GM12878 (cell line): Measurements from ENCODE around the gene BCAP29. TPM values are rescaled to one million over a fixed set of nuclear protein-coding genes. Genes with fewer than 3 reads are reported as not detected.

Experiments used
- ATAC-seq: fragments of 200-7000 bp; cut with Tn5 transposase; 3 replicates; pipeline ENCODE4 v1.9.1; 2020; ENCODE audit warnings: mild to moderate bottlenecking, moderate library complexity
- BruUV-seq: library from RNA; stranded (reverse); fragments of 400-500 nt; replicated peaks from 2 replicates; lab custom pipeline; 2021; lab: Mats Ljungman, UMichigan
- CTCF ChIA-PET: fragments of 300-600 bp; sonication (Branson Sonifier 250); formaldehyde crosslinking; extraction: SDS; loops from one replicate; lab custom pipeline; 2021; ENCODE audit warnings: inconsistent platforms; lab: Yijun Ruan, JAX
- POLR2A ChIA-PET: fragments of 350-600 bp; formaldehyde crosslinking; extraction: SDS; loops from one replicate; lab custom pipeline; 2021; ENCODE audit warnings: inconsistent platforms; lab: Charles Lee
- RAD21 ChIA-PET: fragments of 300-600 bp; sonication (Branson Sonifier 250); formaldehyde crosslinking; loops from one replicate; lab custom pipeline; 2023; ENCODE audit warnings: antibody characterized with exemption; ENCODE audit not compliant: unreplicated experiment; lab: Charles Lee
- SMC1A ChIA-PET: fragments of 300-600 bp; sonication (Branson Sonifier 250); formaldehyde crosslinking; loops from one replicate; lab custom pipeline; 2023; ENCODE audit not compliant: unreplicated experiment, uncharacterized antibody; lab: Charles Lee
- DNase-seq: peaks from one replicate; pipeline ENCODE4 v3.0.0-alpha.2; 2011; ENCODE audit warnings: low read depth, low spot score
- FAIRE-seq: peaks from 3 replicates; lab custom pipeline; 2011; peaks lifted over from hg19 to GRCh38; lab: Jason Lieb, UNC
- H2AFZ ChIP-seq: 2 replicates; pipeline ENCODE4 v1.6.0; 2011; ENCODE audit warnings: low read depth, low read length, control low read depth; ENCODE audit not compliant: control insufficient read depth
- H3K27ac ChIP-seq: 2 replicates; pipeline ENCODE4 v1.5.1; 2011; ENCODE audit warnings: control low read depth; ENCODE audit not compliant: control insufficient read depth, insufficient read depth
- H3K27me3 ChIP-seq, 2 experiments: replicated peaks in 1 of 2; 2 replicates each; pipeline versions ENCODE4 v1.6.0 to v1.6.1; 2011; ENCODE audit warnings: low read length in 1 of 2; ENCODE audit not compliant: control insufficient read depth in 2 of 2, insufficient read depth in 2 of 2
- H3K36me3 ChIP-seq, 2 experiments: 2 replicates each; pipeline ENCODE4 v1.5.1; 2011; ENCODE audit warnings: low read length in 1 of 2; ENCODE audit not compliant: control insufficient read depth in 2 of 2, insufficient read depth in 2 of 2
- H3K4me1 ChIP-seq: 2 replicates; pipeline ENCODE4 v1.6.1; 2011; ENCODE audit warnings: mild to moderate bottlenecking, low read length, moderate library complexity, mixed read lengths; ENCODE audit not compliant: control insufficient read depth, insufficient read depth
- H3K4me2 ChIP-seq: 2 replicates; pipeline ENCODE4 v1.6.0; 2011; ENCODE audit warnings: control low read depth; ENCODE audit not compliant: control insufficient read depth, insufficient read depth
- H3K4me3 ChIP-seq: fragments of 200-600 bp; sonication (generic); 2 replicates; pipeline ENCODE4 v1.5.1; 2016
- H3K79me2 ChIP-seq: 2 replicates; pipeline ENCODE4 v1.6.0; 2011; ENCODE audit warnings: low read length; ENCODE audit not compliant: control insufficient read depth, insufficient read depth
- H3K9ac ChIP-seq: 2 replicates; pipeline ENCODE4 v1.8.0; 2011; ENCODE audit warnings: low read length, control low read depth, mixed read lengths; ENCODE audit not compliant: control insufficient read depth, insufficient read depth
- H3K9me3 ChIP-seq: replicated peaks from 3 replicates; pipeline ENCODE4 v1.5.1; 2011; ENCODE audit warnings: mild to moderate bottlenecking, low read length; ENCODE audit not compliant: control insufficient read depth, insufficient read depth
- H4K20me1 ChIP-seq: 2 replicates; pipeline ENCODE4 v1.6.0; 2011; ENCODE audit not compliant: control insufficient read depth, insufficient read depth
- BACH1 ChIP-seq: fragments of 450-650 bp; IDR thresholded peaks from 2 replicates; pipeline ENCODE4 v1.6.1; 2017; ENCODE audit warnings: mild to moderate bottlenecking, borderline replicate concordance
- CBX3 ChIP-seq: fragments of 200-600 bp; sonication (generic); IDR thresholded peaks from 2 replicates; pipeline ENCODE4 v1.6.1; 2016; ENCODE audit warnings: low read depth, borderline replicate concordance
- EP300 ChIP-seq, 2 experiments: fragments of 150-350 bp in 1 of 2; IDR thresholded peaks; 2 replicates each; pipeline ENCODE4 v1.6.1; 2011 to 2012; ENCODE audit warnings: low read depth in 2 of 2, low read length in 2 of 2, borderline replicate concordance in 1 of 2, improper control_type of control experiment in 1 of 2, inconsistent platforms in 1 of 2; ENCODE audit not compliant: control insufficient read depth in 1 of 2
- MEF2B ChIP-seq: fragments of 450-650 bp; IDR thresholded peaks from 2 replicates; pipeline ENCODE4 v1.6.1; 2018; ENCODE audit warnings: mild to moderate bottlenecking, moderate library complexity; ENCODE audit not compliant: partially characterized antibody, poor library complexity, severe bottlenecking
- RELA ChIP-seq: fragments of 450-650 bp; IDR thresholded peaks from 2 replicates; pipeline ENCODE4 v1.8.0; 2014; ENCODE audit warnings: borderline replicate concordance; ENCODE audit not compliant: partially characterized antibody
- RUNX3 ChIP-seq: IDR thresholded peaks from 2 replicates; pipeline ENCODE4 v1.6.1; 2012; ENCODE audit warnings: low read length, inconsistent platforms
- SMAD5 ChIP-seq: IDR thresholded peaks from 2 replicates; pipeline ENCODE4 v1.6.1; 2016; ENCODE audit warnings: antibody characterized with exemption, low read depth
- SUZ12 ChIP-seq: fragments of 200-600 bp; sonication (generic); IDR thresholded peaks from one replicate; pipeline ENCODE4 v1.6.1; 2018; ENCODE audit warnings: antibody characterized with exemption, mild to moderate bottlenecking; ENCODE audit not compliant: unreplicated experiment
- TCF3 ChIP-seq: IDR thresholded peaks from 2 replicates; pipeline ENCODE4 v1.6.1; 2012; ENCODE audit warnings: low read depth, mild to moderate bottlenecking, low read length, borderline replicate concordance; ENCODE audit not compliant: insufficient read depth
- ZBTB11 ChIP-seq: fragments of 450-650 bp; formaldehyde crosslinking; IDR thresholded peaks from 2 replicates; pipeline ENCODE4 v1.5.0; 2022; ENCODE audit warnings: mild to moderate bottlenecking, missing genetic modification characterization
- ZNF217 ChIP-seq: fragments of 450-650 bp; IDR thresholded peaks from 2 replicates; pipeline ENCODE4 v1.6.1; 2017; ENCODE audit warnings: antibody characterized with exemption, mild to moderate bottlenecking
- WGBS: methylation state at CpG from one replicate; pipeline ENCODE4 v1.1.6; 2016; ENCODE audit warnings: low lambda C conversion rate; ENCODE audit not compliant: insufficient replicate concordance, insufficient coverage; ENCODE audit errors: missing lambda C conversion rate; 5-methylcytosine and 5-hydroxymethylcytosine counted together
- in situ Hi-C: fragments of 300-500 bp; cut with MboI; formaldehyde crosslinking; loops from 9 replicates; pipeline ENCODE4 v1.14.3; 2018; ENCODE audit warnings: mixed read lengths
- intact Hi-C: fragments of 100-400 bp; cut with micrococcal nuclease; formaldehyde crosslinking; loops from one replicate; pipeline ENCODE4 v1.14.2; 2022; ENCODE audit not compliant: unreplicated experiment
- polyA plus RNA-seq, 11 experiments: library from polyadenylated mRNA; depleted of rRNA in 4 of 11; unstranded in 6 of 11; stranded (reverse) in 5 of 11; fragments of >200 nt; fragmentation: Nextera tagmentation in 4 of 11; fragmentation: Illumina TruSeq in 1 of 11; extraction: Ambion mirVana in 4 of 11; extraction: Trizol in 1 of 11; gene quantifications; 1 replicate in 1 of 11; 2 replicates in 10 of 11; pipeline versions ENCODE4 v1.2.1 to v1.2.3, GENCODE V29; 2011 to 2016; ENCODE audit warnings: inconsistent platforms in 2 of 11, missing spikeins in 2 of 11, low read depth in 1 of 11
- total RNA-seq, 4 experiments: library from RNA; depleted of rRNA in 3 of 4; stranded (reverse); fragments of >200 nt in 3 of 4; fragmentation: Illumina TruSeq in 1 of 4; extraction: Trizol in 1 of 4; gene quantifications; 2 replicates each; pipeline versions ENCODE4 v1.2.1 to v1.2.3, GENCODE V29; 2013 to 2021

The BCAP29 gene
- total and polyA plus RNA-seq, 10 of the 15 experiments (the other 5 are each of a cell fraction or from before 2014, with no cell fraction given) = 26.5 to 58.5 (median 34.8) TPM

GRCh38 chr7:107660381-107661080 lies 80.5 kb downstream of the BCAP29 start, which contains the start of gene SLC26A4:
SLC26A4 (plus strand) TSS chr7:107660828; CDS start chr7:107661642, 814 bp downstream.
- ATAC-seq = peak; percentile 62
- Histone ChIP-seq H3K79me2 (no peaks in the 10 kb centered on the region), H3K27me3 (peaks cover 15 to 28% of the 10 kb centered on the region in 2 experiments), H3K9me3 (no peaks in the 10 kb centered on the region), H3K4me2 (peak within 1 kb of the TSS; percentile 91), H3K4me3 (peak within 1 kb of the TSS; percentile 52), H4K20me1 (no peaks in the 10 kb centered on the region), H3K9ac (no peak within 1 kb of the TSS), H3K4me1 (peaks cover 11% of the 10 kb centered on the region), H2AFZ (peak within 1 kb of the TSS; percentile 37), H3K27ac (no peak within 1 kb of the TSS), H3K36me3 (no peaks in the 10 kb centered on the region)
- TF ChIP-seq CBX3 (no peak), SUZ12 (peak; percentile 15), RUNX3 (peak; percentile 19; the same call in 1 of the 2 replicates)
- in situ Hi-C loops (no loop called here), intact Hi-C loops (no loop called here)
- BruUV-seq = no TSS peak
- CTCF ChIA-PET = no interaction called here
- POLR2A ChIA-PET = no interaction called here
- 2% methylated on average over 35 of the region's 37 CpGs for WGBS
- no peak for FAIRE-seq
- SMC1A ChIA-PET = no interaction called here
- DNase-seq = no peak
- RAD21 ChIA-PET = no interaction called here

GRCh38 chr7:107661081-107661864 lies 81.2 kb downstream of the BCAP29 start:
- in situ Hi-C loops = no loop called here
- intact Hi-C loops = no loop called here
- DNase-seq = no peak
- FAIRE-seq = no peak
- H3K27ac ChIP-seq = no peak overlapping the region
- no peaks in the 10 kb centered on the region for H3K9me3 ChIP-seq
- no peak overlapping the region for H3K9ac ChIP-seq
- no peaks in the 10 kb centered on the region for H4K20me1 ChIP-seq
- peak overlapping the region; percentile 37 for H2AFZ ChIP-seq
- ChIA-PET SMC1A (interaction anchor here (1.0 kb wide), 1 partner anchor 17 kb away, joined by 3 read pairs; no protein-coding TSS in a partner anchor), CTCF (no interaction called here), POLR2A (interaction anchor here (0.5 kb wide), 1 partner anchor 188 kb away, joined by 4 read pairs; no protein-coding TSS in a partner anchor), RAD21 (no interaction called here)
- peak overlapping the region; percentile 91 for H3K4me2 ChIP-seq
- H3K4me1 ChIP-seq = peaks cover 11% of the 10 kb centered on the region
- peak; percentile 88 for ATAC-seq
- peak overlapping the region; percentile 52 for H3K4me3 ChIP-seq
- no TSS peak for BruUV-seq
- no peaks in the 10 kb centered on the region for H3K79me2 ChIP-seq
- H3K36me3 ChIP-seq = no peaks in the 10 kb centered on the region
- H3K27me3 ChIP-seq = peaks cover 15 to 28% of the 10 kb centered on the region in 2 experiments
- 15% methylated on average over 68 of the region's 73 CpGs for WGBS
- TF ChIP-seq MEF2B = no peak
- no peak for TF ChIP-seq ZNF217
- no peak for TF ChIP-seq ZBTB11
- no peak for TF ChIP-seq BACH1
- TF ChIP-seq RELA = no peak
- TF ChIP-seq EP300 (IDR thresholded peaks at IDR 0.05; ENCODE audit: borderline replicate concordance in 1 of 2, control insufficient read depth in 1 of 2, low read depth in 2 of 2, low read length in 2 of 2) = no peak
- TF ChIP-seq SMAD5 = no peak
- no peak for TF ChIP-seq TCF3
